Nephron progenitor cell (in vitro differentiated cells): ENCODE results near the gene EID2B.
A peak's percentile ranks its signal among the peaks of the same experiment; 100 is the strongest.

ENCODE experiments used
- DNase-seq: peaks from one replicate; pipeline ENCODE4 v3.0.0; 2021
- H3K27ac Mint-ChIP-seq: 2 replicates; pipeline ENCODE4 v1.8.0; 2021; ENCODE audit warnings: mild to moderate bottlenecking, moderate library complexity, mixed read lengths
- H3K27me3 Mint-ChIP-seq: 2 replicates; pipeline ENCODE4 v1.8.0; 2021; ENCODE audit warnings: mild to moderate bottlenecking, low read depth, mixed read lengths; ENCODE audit not compliant: poor library complexity
- H3K36me3 Mint-ChIP-seq: 2 replicates; pipeline ENCODE4 v1.8.0; 2021; ENCODE audit warnings: low read depth, mixed read lengths
- H3K4me1 Mint-ChIP-seq: 2 replicates; pipeline ENCODE4 v1.8.0; 2021; ENCODE audit warnings: mixed read lengths
- H3K4me3 Mint-ChIP-seq: 2 replicates; pipeline ENCODE4 v1.8.0; 2021; ENCODE audit warnings: mild to moderate bottlenecking, moderate library complexity, mixed read lengths
- H3K9me3 Mint-ChIP-seq: 2 replicates; pipeline ENCODE4 v1.8.0; 2021; ENCODE audit warnings: mild to moderate bottlenecking, moderate library complexity, mixed read lengths
- TF ChIP-seq, protein P1 (sequence below): fragments of 200-600 bp; sonication (generic); IDR thresholded peaks from 2 replicates; pipeline ENCODE4 v1.5.0; 2021; ENCODE audit warnings: antibody characterized with exemption

EID2B gene

GRCh38 chr19:39516270-39516669 lies 16.4 kb downstream of the EID2B start:
- Mint-ChIP-seq H3K4me1 (peaks cover 52% of the 10 kb centered on the region), H3K27ac (peak overlapping the region; percentile 22), H3K4me3 (peak overlapping the region; percentile 86), H3K27me3 (peaks cover 27% of the 10 kb centered on the region), H3K36me3 (peaks cover 5% of the 10 kb centered on the region), H3K9me3 (no peaks in the 10 kb centered on the region)
- DNase-seq = no peak
- TF ChIP-seq, protein P1, sequence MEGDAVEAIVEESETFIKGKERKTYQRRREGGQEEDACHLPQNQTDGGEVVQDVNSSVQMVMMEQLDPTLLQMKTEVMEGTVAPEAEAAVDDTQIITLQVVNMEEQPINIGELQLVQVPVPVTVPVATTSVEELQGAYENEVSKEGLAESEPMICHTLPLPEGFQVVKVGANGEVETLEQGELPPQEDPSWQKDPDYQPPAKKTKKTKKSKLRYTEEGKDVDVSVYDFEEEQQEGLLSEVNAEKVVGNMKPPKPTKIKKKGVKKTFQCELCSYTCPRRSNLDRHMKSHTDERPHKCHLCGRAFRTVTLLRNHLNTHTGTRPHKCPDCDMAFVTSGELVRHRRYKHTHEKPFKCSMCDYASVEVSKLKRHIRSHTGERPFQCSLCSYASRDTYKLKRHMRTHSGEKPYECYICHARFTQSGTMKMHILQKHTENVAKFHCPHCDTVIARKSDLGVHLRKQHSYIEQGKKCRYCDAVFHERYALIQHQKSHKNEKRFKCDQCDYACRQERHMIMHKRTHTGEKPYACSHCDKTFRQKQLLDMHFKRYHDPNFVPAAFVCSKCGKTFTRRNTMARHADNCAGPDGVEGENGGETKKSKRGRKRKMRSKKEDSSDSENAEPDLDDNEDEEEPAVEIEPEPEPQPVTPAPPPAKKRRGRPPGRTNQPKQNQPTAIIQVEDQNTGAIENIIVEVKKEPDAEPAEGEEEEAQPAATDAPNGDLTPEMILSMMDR = no peak

DNA sequence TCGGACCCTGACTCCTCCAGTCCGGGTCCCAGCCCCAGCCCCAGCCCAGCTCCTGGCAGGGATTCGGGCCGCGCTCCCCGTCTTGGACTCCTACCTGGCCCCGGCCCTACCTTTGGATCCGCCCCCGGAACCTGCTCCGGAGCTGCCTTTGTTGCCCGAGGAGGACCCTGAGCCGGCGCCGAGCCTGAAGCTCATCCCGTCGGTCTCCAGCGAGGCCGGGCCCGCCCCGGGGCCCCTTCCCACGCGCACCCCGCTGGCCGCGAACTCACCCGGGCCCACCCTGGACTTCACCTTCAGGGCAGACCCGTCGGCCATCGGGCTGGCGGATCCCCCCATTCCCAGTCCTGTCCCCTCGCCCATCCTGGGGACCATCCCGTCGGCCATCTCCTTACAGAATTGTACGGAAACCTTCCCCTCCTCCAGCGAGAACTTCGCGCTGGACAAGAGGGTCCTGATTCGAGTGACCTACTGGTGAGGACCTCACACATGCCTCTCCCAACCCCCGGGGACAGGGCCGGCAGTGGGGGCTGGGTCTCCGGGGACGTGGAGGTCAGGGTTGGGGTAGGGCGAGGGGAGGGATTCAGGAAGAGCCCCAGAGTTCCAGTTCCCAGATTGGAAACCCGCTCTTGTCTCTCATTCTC lies 17.0 kb downstream of the EID2B start:
- DNase-seq = peak; percentile 54
- peaks cover 5% of the 10 kb centered on the region for H3K36me3 Mint-ChIP-seq
- H3K4me1 Mint-ChIP-seq = peaks cover 49% of the 10 kb centered on the region
- TF ChIP-seq, protein P1 = no peak
- peak overlapping the region; percentile 48 for H3K27ac Mint-ChIP-seq
- H3K4me3 Mint-ChIP-seq = peak overlapping the region; percentile 86
- no peaks in the 10 kb centered on the region for H3K9me3 Mint-ChIP-seq
- peaks cover 27% of the 10 kb centered on the region for H3K27me3 Mint-ChIP-seq

GRCh38 chr19:39514840-39515550 lies 17.7 kb downstream of the EID2B start, which contains the start of gene SELENOV:
TSS of gene SELENOV (plus strand) at chr19:39515139. CDS start at chr19:39515213, 74 bp downstream.
- H3K27ac Mint-ChIP-seq = peak within 1 kb of the TSS; percentile 48
- DNase-seq = peak; percentile 72
- peak within 1 kb of the TSS; percentile 86 for H3K4me3 Mint-ChIP-seq
- peaks cover 42% of the 10 kb centered on the region for H3K4me1 Mint-ChIP-seq
- TF ChIP-seq, protein P1 = peak; percentile 34
- H3K27me3 Mint-ChIP-seq = peaks cover 27% of the 10 kb centered on the region
- no peaks in the 10 kb centered on the region for H3K9me3 Mint-ChIP-seq
- peaks cover 5% of the 10 kb centered on the region for H3K36me3 Mint-ChIP-seq

DNA sequence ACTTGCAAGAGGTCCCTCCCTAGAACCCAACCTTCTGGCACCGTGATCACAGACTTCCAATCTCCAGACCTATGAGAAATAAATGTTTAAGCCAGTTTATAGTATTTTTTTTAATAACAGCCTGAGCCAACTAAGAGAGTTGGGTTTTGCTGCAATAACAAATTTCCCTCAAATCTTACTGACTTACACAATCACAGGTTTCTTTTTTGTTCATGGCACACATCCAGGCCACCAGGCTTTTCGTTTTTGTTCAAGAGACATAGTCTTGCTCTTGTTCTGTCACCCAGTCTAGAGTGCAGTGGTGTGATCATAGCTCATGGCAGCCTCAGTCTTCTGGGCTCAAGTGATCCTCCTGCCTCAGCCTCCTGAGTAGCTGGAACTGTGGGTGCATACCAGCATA lies 19.7 kb downstream of the EID2B start:
- H3K9me3 Mint-ChIP-seq = no peaks in the 10 kb centered on the region
- H3K27ac Mint-ChIP-seq = no peak overlapping the region
- peaks cover 28% of the 10 kb centered on the region for H3K4me1 Mint-ChIP-seq
- TF ChIP-seq, protein P1 = no peak
- no peak for DNase-seq
- H3K27me3 Mint-ChIP-seq = peaks cover 29% of the 10 kb centered on the region
- peaks cover 5% of the 10 kb centered on the region for H3K36me3 Mint-ChIP-seq
- no peak overlapping the region for H3K4me3 Mint-ChIP-seq

- Mint-ChIP-seq H3K4me3 (no peak overlapping the region), H3K27ac (no peak overlapping the region), H3K36me3 (peaks cover 16% of the 10 kb centered on the region), H3K27me3 (peaks cover 23% of the 10 kb centered on the region), H3K4me1 (peaks cover 12% of the 10 kb centered on the region), H3K9me3 (peaks cover 10% of the 10 kb centered on the region)
- TF ChIP-seq, protein P1 = no peak
- no peak for DNase-seq
Observed at GRCh38 chr19:39509233-39509632, 23.4 kb downstream of the EID2B start.
